SW 1271 (cell line): ENCODE data around the gene DND1.
"Not testable (repeated sequence)": the region's sequence is repeated elsewhere in the genome, so short reads cannot be mapped to it uniquely, and the experiment has no call there.

ENCODE experiments used
- DNase-seq, 2 experiments: peaks; one replicate each; lab custom pipeline; 2025; lab: John Stamatoyannopoulos, UW

The DND1 gene

DNA sequence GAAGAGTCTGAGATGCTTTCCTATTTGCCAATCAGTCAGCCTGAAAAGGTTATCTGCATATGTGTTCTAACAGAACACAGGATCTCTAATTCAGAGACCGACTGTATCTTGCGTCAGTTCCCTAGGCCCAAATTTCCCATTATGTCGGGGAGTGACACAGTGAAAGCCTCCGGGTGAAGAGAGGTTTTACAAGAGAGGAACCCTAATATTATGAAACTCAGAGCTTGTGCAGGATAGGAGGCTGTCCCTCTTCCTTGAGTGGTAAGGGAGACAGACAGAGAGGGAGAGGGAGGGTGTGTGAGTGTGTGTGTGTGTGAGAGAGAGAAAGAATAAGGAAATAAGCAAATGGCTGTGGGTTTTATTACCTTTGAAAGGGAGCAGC, 42.3 kb downstream of the DND1 start:
- DNase-seq: no peak

DNA sequence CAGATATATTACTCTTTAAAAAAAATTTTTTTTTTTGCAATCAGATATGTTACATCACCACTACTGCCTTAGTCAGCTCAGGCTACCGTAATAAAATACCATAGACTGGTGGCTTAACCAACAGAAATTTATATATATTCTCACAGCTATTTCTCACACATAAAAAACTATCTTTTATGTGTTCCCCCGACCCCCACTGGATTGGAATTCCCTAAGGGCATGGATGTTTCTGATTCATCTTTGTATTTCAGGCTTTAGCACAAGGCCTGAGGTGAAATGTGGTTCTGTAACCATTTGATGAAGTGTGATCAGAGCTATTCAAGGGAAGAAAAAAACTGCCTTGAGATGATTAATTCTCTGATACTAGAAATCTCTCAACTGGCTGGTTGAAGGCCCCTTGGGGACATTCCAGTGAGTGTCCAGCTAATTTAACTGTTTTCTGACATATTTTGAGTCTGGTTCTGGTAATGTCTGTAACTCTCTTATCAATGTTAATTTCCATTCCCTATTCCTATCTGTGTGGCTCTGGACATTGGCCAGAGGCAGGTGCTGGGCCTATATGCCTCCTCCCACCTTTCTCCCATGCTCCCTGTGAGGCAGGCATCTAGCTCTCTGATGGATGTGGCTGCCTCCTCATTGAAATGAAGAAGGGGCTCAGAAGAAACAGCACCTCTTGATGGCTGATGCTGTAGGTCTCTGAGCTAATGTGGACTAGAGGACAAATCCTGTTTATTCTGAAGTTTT, 42.9 kb downstream of the DND1 start:
- no peak for DNase-seq

GRCh38 chr5:140628711-140629110, 44.7 kb downstream of the DND1 start:
- DNase-seq: no peak

DNA sequence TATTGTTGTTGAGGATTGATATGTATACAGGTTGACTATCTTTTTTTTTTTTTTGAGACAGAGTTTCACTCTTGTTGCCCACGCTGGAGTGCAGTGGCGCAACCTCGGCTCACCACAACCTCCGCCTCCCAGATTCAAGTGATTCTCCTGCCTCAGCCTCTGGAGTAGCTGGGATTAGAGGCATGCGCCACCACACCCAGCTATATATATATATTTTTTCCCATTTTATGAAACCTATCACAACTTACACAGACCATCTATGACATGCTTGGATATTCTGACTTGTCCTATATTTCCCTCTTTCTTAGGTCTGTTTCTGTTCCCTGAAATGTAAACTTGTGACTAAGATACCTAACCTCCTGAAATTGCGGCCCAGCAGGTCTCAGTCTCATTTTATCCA, 45.4 kb downstream of the DND1 start:
- DNase-seq: no peak

DNA sequence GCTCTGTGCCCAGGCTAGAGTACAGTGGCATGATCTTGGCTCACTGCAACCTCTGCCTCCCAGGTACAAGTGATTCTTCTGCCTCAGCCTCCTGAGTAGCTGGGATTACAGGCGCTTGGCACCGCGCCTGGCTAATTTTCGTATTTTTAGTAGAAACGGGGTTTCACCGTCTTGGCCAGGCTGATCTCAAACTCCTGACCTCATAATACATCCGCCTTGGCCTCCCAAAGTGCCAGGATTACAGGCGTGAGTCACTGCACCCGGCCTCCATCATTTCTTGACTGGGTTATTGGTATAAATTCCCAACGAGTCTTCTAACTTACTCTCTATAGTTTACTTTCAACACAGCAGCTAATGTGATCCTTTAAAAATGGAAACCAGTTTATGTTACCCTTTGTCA, 48.5 kb downstream of the DND1 start:
- not testable (repeated sequence) for DNase-seq

GRCh38 chr5:140623061-140623460, 50.3 kb downstream of the DND1 start:
- not testable (repeated sequence) for DNase-seq

DNA sequence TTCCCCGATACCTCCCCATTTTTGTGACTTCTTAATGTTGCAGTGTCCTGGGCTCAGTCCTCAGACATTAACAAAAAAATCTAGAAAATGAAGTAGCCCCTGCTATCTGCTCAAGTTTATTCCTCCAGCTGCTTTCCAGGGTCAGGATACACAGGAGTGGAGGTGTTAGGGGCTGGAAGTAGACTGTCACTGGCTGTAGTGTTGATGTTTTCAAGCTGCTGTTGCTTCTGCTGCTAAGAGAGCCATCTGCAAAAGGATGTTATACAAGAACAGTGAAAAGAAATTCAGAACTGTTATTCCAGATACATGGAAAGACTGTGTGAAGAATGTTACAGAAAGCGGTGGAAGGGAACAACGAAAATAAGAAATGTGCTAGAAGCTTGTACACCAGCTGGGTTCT, 51.1 kb downstream of the DND1 start:
- DNase-seq: no peak
